KOPT-K1 (cell line): ENCODE results near the gene PJA2.

ENCODE experiments used
- H3K27ac ChIP-seq: fragments of 200-600 bp; sonication (generic); 2 replicates; pipeline ENCODE4 v1.5.1; 2016; ENCODE audit warnings: antibody characterized with exemption, mild to moderate bottlenecking, low read depth, low read length; ENCODE audit not compliant: poor library complexity, severe bottlenecking
- H3K36me3 ChIP-seq: fragments of 200-600 bp; sonication (generic); 2 replicates; pipeline ENCODE4 v1.5.1; 2017; ENCODE audit warnings: antibody characterized with exemption, mild to moderate bottlenecking, low read length, moderate library complexity; ENCODE audit not compliant: insufficient read depth
- H3K9me3 ChIP-seq: fragments of 200-600 bp; sonication (generic); 2 replicates; pipeline ENCODE4 v1.5.1; 2017; ENCODE audit warnings: antibody characterized with exemption, low read length, mild to moderate bottlenecking; ENCODE audit not compliant: insufficient read depth, poor library complexity, severe bottlenecking

The PJA2 gene

GRCh38 chr5:109340351-109340750 lies 69.4 kb downstream of the PJA2 start:
- no peaks in the 10 kb centered on the region for H3K9me3 ChIP-seq
- H3K36me3 ChIP-seq, result peaks cover 22% of the 10 kb centered on the region
- no peak overlapping the region for H3K27ac ChIP-seq

DNA sequence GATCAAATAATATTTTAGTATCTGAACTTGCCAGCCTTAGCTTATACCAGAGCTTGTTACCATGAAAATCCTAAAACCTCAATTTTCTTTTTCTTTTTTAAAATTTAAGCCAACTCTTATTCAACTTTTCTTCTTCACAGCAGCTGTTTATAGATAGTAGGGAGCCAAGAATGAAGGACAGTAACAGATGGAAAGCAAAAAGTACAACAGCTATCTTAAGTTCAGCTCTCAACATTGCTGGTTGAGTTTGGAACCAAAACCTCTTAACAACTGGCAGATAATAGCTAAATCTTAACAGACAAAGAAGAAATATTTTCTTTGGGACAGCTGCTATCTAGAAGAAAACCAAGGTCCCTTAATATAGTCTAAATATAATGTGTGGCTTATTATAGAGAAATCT lies 74.7 kb downstream of the PJA2 start:
- Histone ChIP-seq H3K36me3 (peaks cover 17% of the 10 kb centered on the region), H3K9me3 (no peaks in the 10 kb centered on the region), H3K27ac (no peak overlapping the region)

DNA sequence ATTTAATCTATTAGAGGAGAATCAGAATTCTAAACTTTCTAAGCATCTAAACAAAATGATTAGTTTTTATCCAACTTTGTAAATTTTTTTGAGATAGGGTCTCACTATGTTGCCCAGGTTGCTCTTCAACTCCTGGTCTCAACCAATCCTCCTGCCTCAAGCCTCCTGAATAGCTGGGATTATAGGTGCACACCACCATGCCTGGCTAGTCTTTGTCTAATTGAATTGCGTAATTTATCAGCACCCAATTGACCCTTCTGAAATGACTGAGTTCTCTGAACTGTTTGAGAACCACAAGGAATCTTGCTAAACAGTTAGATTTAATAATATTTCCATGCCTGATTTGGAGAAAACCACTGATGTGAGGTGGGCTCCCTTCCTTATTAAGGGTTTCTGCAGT lies 75.7 kb downstream of the PJA2 start:
- no peaks in the 10 kb centered on the region for H3K9me3 ChIP-seq
- H3K36me3 ChIP-seq, result peaks cover 17% of the 10 kb centered on the region
- no peak overlapping the region for H3K27ac ChIP-seq

GRCh38 chr5:109329333-109330237 lies 80.2 kb downstream of the PJA2 start:
- Histone ChIP-seq H3K36me3 (peaks cover 13% of the 10 kb centered on the region), H3K27ac (no peak overlapping the region), H3K9me3 (no peaks in the 10 kb centered on the region)

- H3K27ac ChIP-seq, result no peak overlapping the region
- H3K36me3 ChIP-seq, result peaks cover 7% of the 10 kb centered on the region
- H3K9me3 ChIP-seq, result no peaks in the 10 kb centered on the region
Observed at GRCh38 chr5:109328626-109329025, 81.1 kb downstream of the PJA2 start.

DNA sequence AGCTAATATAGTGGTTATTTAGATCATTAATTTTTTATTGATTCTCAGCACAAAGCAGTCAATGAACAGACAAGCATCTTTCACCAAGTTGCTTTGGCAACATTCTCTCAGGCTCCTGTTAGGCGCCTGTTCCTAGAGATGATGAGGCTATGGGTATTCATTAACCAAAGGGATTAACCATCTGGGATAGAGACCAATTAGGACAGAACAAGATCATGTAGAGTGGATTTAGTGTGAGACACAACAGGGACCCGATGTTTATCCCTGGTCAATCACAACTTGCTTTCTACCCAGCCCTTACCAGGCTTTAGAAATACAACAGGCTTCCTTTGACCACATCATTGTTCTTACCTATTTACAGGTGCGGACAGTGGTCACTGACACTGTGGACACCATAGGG lies 82.2 kb downstream of the PJA2 start:
- H3K36me3 ChIP-seq, result no peaks in the 10 kb centered on the region; the same call in 1 of the 2 replicates
- no peak overlapping the region for H3K27ac ChIP-seq
- no peaks in the 10 kb centered on the region for H3K9me3 ChIP-seq

- no peaks in the 10 kb centered on the region; the same call in 1 of the 2 replicates for H3K36me3 ChIP-seq
- H3K27ac ChIP-seq, result no peak overlapping the region
- H3K9me3 ChIP-seq, result no peaks in the 10 kb centered on the region
Observed at GRCh38 chr5:109326919-109327318, 82.9 kb downstream of the PJA2 start.

- Histone ChIP-seq H3K27ac (no peak overlapping the region), H3K9me3 (no peaks in the 10 kb centered on the region), H3K36me3 (no peaks in the 10 kb centered on the region; the same call in 1 of the 2 replicates)
Observed at GRCh38 chr5:109325456-109325855, 84.3 kb downstream of the PJA2 start.

DNA sequence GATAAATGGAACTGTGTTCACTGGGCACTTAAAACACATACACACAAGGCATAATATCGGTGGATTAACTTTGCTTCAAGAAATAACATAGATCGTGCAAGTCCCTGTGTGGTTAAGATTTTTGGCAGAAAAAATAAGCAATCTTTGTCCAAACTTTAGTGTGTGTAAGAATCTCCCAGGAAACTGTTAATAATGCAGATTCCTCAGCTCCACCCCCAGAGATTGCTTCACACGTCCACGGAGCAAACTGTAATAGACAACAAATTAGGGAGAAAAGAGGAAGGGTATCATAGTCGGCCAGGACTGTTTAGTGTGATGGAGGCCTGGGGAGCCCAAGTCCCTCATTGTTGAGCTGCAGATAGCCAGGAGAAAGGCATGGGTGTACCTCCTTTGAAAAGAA lies 84.8 kb downstream of the PJA2 start:
- Histone ChIP-seq H3K36me3 (no peaks in the 10 kb centered on the region), H3K27ac (no peak overlapping the region), H3K9me3 (no peaks in the 10 kb centered on the region)

- Histone ChIP-seq H3K27ac (no peak overlapping the region), H3K9me3 (no peaks in the 10 kb centered on the region), H3K36me3 (no peaks in the 10 kb centered on the region)
Observed at GRCh38 chr5:109324351-109324750, 85.4 kb downstream of the PJA2 start.

GRCh38 chr5:109322694-109323093 lies 87.1 kb downstream of the PJA2 start:
- H3K36me3 ChIP-seq, result no peaks in the 10 kb centered on the region
- H3K9me3 ChIP-seq, result no peaks in the 10 kb centered on the region
- no peak overlapping the region for H3K27ac ChIP-seq

GRCh38 chr5:109319351-109319750 lies 90.4 kb downstream of the PJA2 start:
- Histone ChIP-seq H3K36me3 (no peaks in the 10 kb centered on the region), H3K9me3 (no peaks in the 10 kb centered on the region), H3K27ac (no peak overlapping the region)

GRCh38 chr5:109318455-109319108 lies 91.2 kb downstream of the PJA2 start:
- H3K9me3 ChIP-seq, result no peaks in the 10 kb centered on the region
- no peaks in the 10 kb centered on the region for H3K36me3 ChIP-seq
- no peak overlapping the region for H3K27ac ChIP-seq

DNA sequence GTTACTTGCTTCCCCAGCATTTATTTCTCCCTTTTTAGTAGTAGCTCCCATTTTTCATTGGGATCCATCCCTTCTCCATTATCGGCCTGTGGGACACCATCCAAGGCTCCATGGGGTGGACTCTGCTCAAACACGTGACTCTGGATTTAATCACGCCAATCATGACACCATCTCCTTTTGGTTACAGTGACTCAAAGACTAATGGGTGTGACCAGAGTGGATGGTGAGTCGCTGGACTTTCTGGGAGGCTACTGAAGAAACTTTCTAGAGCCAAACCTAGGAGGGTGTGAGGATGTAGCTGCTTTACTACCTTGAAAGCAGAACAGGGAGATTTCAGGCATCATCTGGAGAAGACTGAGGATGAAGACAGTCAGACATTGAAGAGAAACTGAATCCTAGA lies 93.1 kb downstream of the PJA2 start:
- H3K27ac ChIP-seq, result no peak overlapping the region
- no peaks in the 10 kb centered on the region for H3K9me3 ChIP-seq

DNA sequence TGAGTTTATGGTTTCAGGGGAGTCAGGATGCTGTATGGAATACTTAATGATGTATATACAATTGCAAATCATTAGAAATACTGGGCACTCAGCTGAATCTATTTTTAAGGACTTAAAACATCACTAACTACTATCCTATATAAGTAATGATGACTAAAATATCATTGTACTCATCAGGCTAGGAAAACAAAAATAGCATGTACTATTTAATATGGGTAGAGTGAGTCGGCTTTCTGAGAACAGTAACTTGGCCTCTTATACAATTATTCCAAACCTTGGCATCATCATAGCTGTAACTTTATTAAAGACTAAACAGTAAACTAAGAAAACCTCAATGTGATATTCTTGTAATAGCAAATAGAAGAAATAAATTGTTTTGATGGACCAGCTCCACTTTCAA lies 94.5 kb downstream of the PJA2 start:
- Histone ChIP-seq H3K27ac (no peak overlapping the region), H3K36me3 (no peaks in the 10 kb centered on the region), H3K9me3 (no peaks in the 10 kb centered on the region)

More for the DNA sequence above, 93.1 kb downstream of the PJA2 start:
- no peaks in the 10 kb centered on the region for H3K36me3 ChIP-seq

- H3K36me3 ChIP-seq, result no peaks in the 10 kb centered on the region
- H3K9me3 ChIP-seq, result no peaks in the 10 kb centered on the region
- H3K27ac ChIP-seq, result no peak overlapping the region
Observed at GRCh38 chr5:109313127-109313526, 96.6 kb downstream of the PJA2 start.
